ENCODE results near the gene CCHCR1. TPM values are rescaled to one million over a fixed set of nuclear protein-coding genes. Genes with fewer than 3 reads are reported as not detected.

Gene CCHCR1
- total and polyA plus RNA-seq, 4 donors, result 3.1 to 9.9 (median 6.2) TPM

GRCh38 chr6:31142361-31142761 is 15.2 kb downstream of the CCHCR1 start:
- H3K27me3 ChIP-seq (ENCODE audit: control insufficient read depth in 4 of 4, insufficient read depth in 4 of 4, low read length in 3 of 4), result no peaks in the 10 kb centered on the region
- WGBS, result 67% methylated on average over 2 of the region's 2 CpGs
- DNase-seq (ENCODE audit: low spot score), result no peak
- H3K4me1 ChIP-seq (ENCODE audit: control insufficient read depth in 4 of 4, insufficient read depth in 4 of 4, low read length in 3 of 4), result peaks cover 0 to 5% (median 4%) of the 10 kb centered on the region in 4 donors
- peaks cover 0 to 8% (median 5%) of the 10 kb centered on the region in 4 donors for H3K36me3 ChIP-seq (ENCODE audit: control insufficient read depth in 4 of 4, insufficient read depth in 3 of 4, low read depth in 1 of 4, low read length in 3 of 4)
- TF ChIP-seq MAX (IDR thresholded peaks at IDR 0.05), result no peak
- H3K9ac ChIP-seq (ENCODE audit: low read depth in 1 of 2, low read length in 2 of 2), result no peak overlapping the region
- no peak overlapping the region for H3K27ac ChIP-seq (ENCODE audit: low read depth in 1 of 2, low read length in 2 of 2)
- no peaks in the 10 kb centered on the region for H3K9me3 ChIP-seq (ENCODE audit: control insufficient read depth in 4 of 4, low read length in 3 of 4)
- H3K4me3 ChIP-seq (ENCODE audit: low read depth in 1 of 3, low read length in 3 of 3), result no peak overlapping the region

- TF ChIP-seq JUND (IDR thresholded peaks at IDR 0.05) (no peak), GABPA (IDR thresholded peaks at IDR 0.05 in 1 of 2, conservative IDR thresholded peaks at IDR 0.05 in 1 of 2) (no peak), CTCF (IDR thresholded peaks at IDR 0.05; ENCODE audit: low read depth, low read length, missing input control) (no peak), EGR1 (IDR thresholded peaks at IDR 0.05; ENCODE audit: low read depth in 2 of 2) (no peak), ATF3 (IDR thresholded peaks at IDR 0.05) (no peak), SP1 (IDR thresholded peaks at IDR 0.05) (no peak), MAX (IDR thresholded peaks at IDR 0.05) (no peak), FOXA2 (IDR thresholded peaks at IDR 0.05) (no peak), TAF1 (conservative IDR thresholded peaks at IDR 0.05) (no peak), RAD21 (IDR thresholded peaks at IDR 0.05) (no peak), RXRA (IDR thresholded peaks at IDR 0.05) (no peak), REST (IDR thresholded peaks at IDR 0.05) (no peak), HNF4G (IDR thresholded peaks at IDR 0.05) (no peak), HNF4A (conservative IDR thresholded peaks at IDR 0.05) (no peak), NR2F2 (IDR thresholded peaks at IDR 0.05) (no peak), ZBTB33 (IDR thresholded peaks at IDR 0.05) (no peak), FOXA1 (IDR thresholded peaks at IDR 0.05) (no peak), YY1 (IDR thresholded peaks at IDR 0.05) (no peak)
- 88% methylated on average over 15 of the region's 15 CpGs for WGBS
- H3K9ac ChIP-seq (ENCODE audit: low read depth in 1 of 2, low read length in 2 of 2), result no peak overlapping the region
- peaks cover 0 to 5% (median 4%) of the 10 kb centered on the region in 4 donors for H3K4me1 ChIP-seq (ENCODE audit: control insufficient read depth in 4 of 4, insufficient read depth in 4 of 4, low read length in 3 of 4)
- H3K4me3 ChIP-seq (ENCODE audit: low read depth in 1 of 3, low read length in 3 of 3), result no peak overlapping the region
- no peak overlapping the region for H3K27ac ChIP-seq (ENCODE audit: low read depth in 1 of 2, low read length in 2 of 2)
- no peaks in the 10 kb centered on the region for H3K27me3 ChIP-seq (ENCODE audit: control insufficient read depth in 4 of 4, insufficient read depth in 4 of 4, low read length in 3 of 4)
- no peaks in the 10 kb centered on the region for H3K9me3 ChIP-seq (ENCODE audit: control insufficient read depth in 4 of 4, low read length in 3 of 4)
- no peak for DNase-seq (ENCODE audit: low spot score)
- H3K36me3 ChIP-seq (ENCODE audit: control insufficient read depth in 4 of 4, insufficient read depth in 3 of 4, low read depth in 1 of 4, low read length in 3 of 4), result peaks cover 0 to 8% (median 5%) of the 10 kb centered on the region in 4 donors
Observed at GRCh38 chr6:31140643-31141042, 17.0 kb downstream of the CCHCR1 start.
